ENCODE results near the gene SMIM32.

Gene SMIM32

DNA sequence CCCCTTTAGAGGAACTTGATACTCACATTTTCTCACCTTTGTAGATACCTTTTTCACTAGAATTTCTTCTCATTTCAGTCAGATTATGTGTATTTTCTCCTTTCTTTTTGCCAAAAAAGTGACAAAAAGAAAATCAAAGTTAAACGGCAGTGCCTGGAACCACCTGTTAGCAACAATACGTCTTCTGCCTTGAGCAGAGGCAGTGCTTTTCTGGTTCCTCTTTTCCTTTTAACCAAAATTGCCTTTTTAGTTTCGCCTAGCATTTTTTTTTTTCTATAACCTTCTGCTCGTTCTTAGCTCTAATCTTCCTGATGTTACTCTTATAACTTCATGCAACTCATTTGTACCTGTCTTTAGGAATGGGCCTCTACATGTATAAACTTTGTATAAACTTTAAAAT lies 26.1 kb downstream of the SMIM32 start:
- Histone ChIP-seq H3K9me3 (ENCODE audit: control insufficient read depth, low read length) (no peaks in the 10 kb centered on the region), H3K9ac (ENCODE audit: low read length) (no peak overlapping the region), H3K27me3 (ENCODE audit: control insufficient read depth, insufficient read depth, low read length) (no peaks in the 10 kb centered on the region), H3K4me1 (ENCODE audit: control insufficient read depth, insufficient read depth, low read length) (no peaks in the 10 kb centered on the region), H3K4me3 (ENCODE audit: low read length) (no peak overlapping the region), H3K36me3 (ENCODE audit: control insufficient read depth, insufficient read depth, low read length) (no peaks in the 10 kb centered on the region)

DNA sequence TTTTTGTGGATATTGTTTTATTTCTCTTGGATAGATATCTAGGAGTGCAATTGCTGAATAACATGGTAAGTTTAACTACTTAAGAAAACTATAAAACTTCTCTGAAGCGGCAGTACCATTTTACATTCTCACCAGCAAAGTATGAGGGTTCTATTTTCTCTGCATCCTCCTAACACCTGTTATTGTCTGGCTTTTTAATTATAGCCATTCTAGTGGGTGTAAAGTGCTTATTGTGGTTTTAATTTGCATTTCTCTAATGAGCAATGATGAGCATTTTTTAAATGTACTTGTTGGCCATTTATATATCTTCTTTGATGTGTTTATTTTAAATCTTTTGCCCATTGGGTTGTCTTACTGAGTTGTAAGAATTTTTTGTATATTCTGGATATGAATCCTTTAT lies 28.7 kb downstream of the SMIM32 start:
- Histone ChIP-seq H3K4me3 (ENCODE audit: low read length) (no peak overlapping the region), H3K36me3 (ENCODE audit: control insufficient read depth, insufficient read depth, low read length) (no peaks in the 10 kb centered on the region), H3K27me3 (ENCODE audit: control insufficient read depth, insufficient read depth, low read length) (no peaks in the 10 kb centered on the region), H3K4me1 (ENCODE audit: control insufficient read depth, insufficient read depth, low read length) (no peaks in the 10 kb centered on the region), H3K9ac (ENCODE audit: low read length) (no peak overlapping the region), H3K9me3 (ENCODE audit: control insufficient read depth, low read length) (no peaks in the 10 kb centered on the region)

DNA sequence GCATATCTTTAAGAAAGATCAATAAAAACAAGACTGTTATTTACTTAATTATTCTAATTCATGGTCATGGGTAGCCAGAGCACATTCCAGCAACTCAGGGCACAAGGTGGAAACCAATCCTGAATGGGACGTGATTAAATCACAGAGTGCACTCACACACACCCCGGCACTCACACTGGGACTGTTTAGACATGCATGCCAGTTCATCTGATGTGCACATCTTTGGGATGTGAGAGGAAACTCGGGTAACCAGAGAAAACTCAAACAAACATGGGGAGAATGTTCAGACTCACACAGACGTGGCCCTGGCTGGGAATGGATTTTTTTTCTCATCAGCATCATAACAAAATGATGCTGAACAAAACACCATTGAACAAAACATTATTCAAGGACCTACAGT lies 31.0 kb downstream of the SMIM32 start:
- Histone ChIP-seq H3K9ac (ENCODE audit: low read length) (no peak overlapping the region), H3K4me3 (ENCODE audit: low read length) (no peak overlapping the region), H3K36me3 (ENCODE audit: control insufficient read depth, insufficient read depth, low read length) (no peaks in the 10 kb centered on the region), H3K9me3 (ENCODE audit: control insufficient read depth, low read length) (no peaks in the 10 kb centered on the region), H3K27me3 (ENCODE audit: control insufficient read depth, insufficient read depth, low read length) (no peaks in the 10 kb centered on the region), H3K4me1 (ENCODE audit: control insufficient read depth, insufficient read depth, low read length) (no peaks in the 10 kb centered on the region)

DNA sequence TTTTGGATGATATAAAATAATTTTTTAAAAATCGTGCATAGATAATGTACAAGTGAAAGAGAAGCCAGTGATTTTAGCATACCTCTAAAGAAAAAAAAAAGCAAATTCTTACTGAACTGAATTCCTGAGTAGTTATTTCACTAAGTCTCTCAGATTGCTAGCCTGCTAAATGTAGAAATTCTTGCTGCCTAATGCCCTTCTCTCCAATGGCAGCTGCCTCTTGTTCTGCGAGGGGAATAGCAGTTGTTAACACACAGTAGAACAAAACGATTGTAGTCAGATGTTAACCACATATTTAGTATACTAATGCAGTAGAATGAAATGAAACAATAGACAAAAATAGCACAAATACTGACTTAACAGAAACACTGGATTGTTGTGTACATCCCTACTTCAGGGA lies 33.5 kb downstream of the SMIM32 start:
- Histone ChIP-seq H3K4me3 (ENCODE audit: low read length) (no peak overlapping the region), H3K9ac (ENCODE audit: low read length) (no peak overlapping the region), H3K9me3 (ENCODE audit: control insufficient read depth, low read length) (no peaks in the 10 kb centered on the region), H3K36me3 (ENCODE audit: control insufficient read depth, insufficient read depth, low read length) (no peaks in the 10 kb centered on the region), H3K4me1 (ENCODE audit: control insufficient read depth, insufficient read depth, low read length) (peaks cover 8% of the 10 kb centered on the region), H3K27me3 (ENCODE audit: control insufficient read depth, insufficient read depth, low read length) (no peaks in the 10 kb centered on the region)

DNA sequence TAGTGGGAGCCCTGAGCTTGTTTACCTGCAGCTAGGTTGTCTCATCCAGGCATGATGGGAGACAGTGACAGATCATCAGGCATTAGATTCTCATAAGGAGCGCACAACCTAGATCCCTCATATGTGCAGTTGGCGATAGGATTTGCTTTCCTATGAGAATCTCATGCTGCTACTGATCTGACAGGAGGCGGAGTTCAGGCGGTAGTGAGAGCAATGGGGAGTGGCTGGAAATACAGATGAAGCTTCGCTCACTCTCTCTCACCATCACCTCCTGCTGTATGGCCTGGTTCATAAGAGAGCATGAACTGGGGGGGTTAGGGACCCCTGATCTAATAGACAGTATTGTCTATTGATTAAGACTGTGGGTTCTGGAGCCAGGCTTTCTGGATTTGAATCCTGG lies 35.4 kb downstream of the SMIM32 start:
- Histone ChIP-seq H3K9ac (ENCODE audit: low read length) (no peak overlapping the region), H3K4me3 (ENCODE audit: low read length) (no peak overlapping the region), H3K4me1 (ENCODE audit: control insufficient read depth, insufficient read depth, low read length) (peaks cover 8% of the 10 kb centered on the region), H3K9me3 (ENCODE audit: control insufficient read depth, low read length) (no peaks in the 10 kb centered on the region), H3K36me3 (ENCODE audit: control insufficient read depth, insufficient read depth, low read length) (no peaks in the 10 kb centered on the region), H3K27me3 (ENCODE audit: control insufficient read depth, insufficient read depth, low read length) (no peaks in the 10 kb centered on the region)

DNA sequence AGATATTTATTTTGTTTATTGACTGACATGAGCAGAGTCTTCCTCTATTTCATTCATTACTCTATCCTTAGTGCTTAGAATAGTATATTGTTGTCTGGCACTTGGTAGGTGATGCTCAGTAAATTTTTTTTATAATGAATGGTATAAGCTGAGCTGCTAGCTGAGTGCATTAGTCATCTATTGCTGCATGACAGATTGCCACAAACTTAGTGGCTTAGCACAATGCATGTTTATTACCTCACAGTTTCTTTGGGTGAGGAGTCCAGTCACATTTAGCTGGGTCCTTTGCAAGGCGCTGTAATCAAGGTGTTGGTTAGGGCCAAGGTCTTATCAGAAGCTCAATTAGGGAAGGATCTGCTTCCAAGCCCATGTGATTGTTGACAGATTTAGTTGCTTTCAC lies 37.2 kb downstream of the SMIM32 start:
- peaks cover 8% of the 10 kb centered on the region for H3K4me1 ChIP-seq (ENCODE audit: control insufficient read depth, insufficient read depth, low read length)
- no peaks in the 10 kb centered on the region for H3K27me3 ChIP-seq (ENCODE audit: control insufficient read depth, insufficient read depth, low read length)
- no peaks in the 10 kb centered on the region for H3K9me3 ChIP-seq (ENCODE audit: control insufficient read depth, low read length)
- H3K4me3 ChIP-seq (ENCODE audit: low read length), result no peak overlapping the region
- H3K36me3 ChIP-seq (ENCODE audit: control insufficient read depth, insufficient read depth, low read length), result no peaks in the 10 kb centered on the region
- no peak overlapping the region for H3K9ac ChIP-seq (ENCODE audit: low read length)

DNA sequence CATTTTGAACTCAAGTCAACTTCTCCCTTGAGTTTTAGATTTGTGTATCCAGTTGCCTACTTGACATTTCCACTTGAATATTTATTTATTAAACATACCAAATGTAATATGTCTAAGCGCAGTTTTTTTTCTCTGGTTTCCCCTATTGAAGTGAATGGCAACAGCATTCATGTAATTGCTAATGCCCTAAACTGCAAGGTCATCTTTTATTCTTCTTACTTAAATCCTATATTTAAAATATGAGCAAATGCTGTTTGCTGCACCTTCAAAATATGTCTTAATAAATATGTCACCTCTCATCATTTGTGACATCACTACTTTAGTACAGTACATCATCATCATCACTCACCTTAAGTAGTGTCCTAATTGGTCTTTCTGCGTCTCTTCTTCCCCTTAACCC lies 37.9 kb downstream of the SMIM32 start:
- no peaks in the 10 kb centered on the region for H3K9me3 ChIP-seq (ENCODE audit: control insufficient read depth, low read length)
- no peak overlapping the region for H3K4me3 ChIP-seq (ENCODE audit: low read length)
- H3K4me1 ChIP-seq (ENCODE audit: control insufficient read depth, insufficient read depth, low read length), result peaks cover 8% of the 10 kb centered on the region
- H3K27me3 ChIP-seq (ENCODE audit: control insufficient read depth, insufficient read depth, low read length), result no peaks in the 10 kb centered on the region
- no peak overlapping the region for H3K9ac ChIP-seq (ENCODE audit: low read length)
- H3K36me3 ChIP-seq (ENCODE audit: control insufficient read depth, insufficient read depth, low read length), result no peaks in the 10 kb centered on the region

DNA sequence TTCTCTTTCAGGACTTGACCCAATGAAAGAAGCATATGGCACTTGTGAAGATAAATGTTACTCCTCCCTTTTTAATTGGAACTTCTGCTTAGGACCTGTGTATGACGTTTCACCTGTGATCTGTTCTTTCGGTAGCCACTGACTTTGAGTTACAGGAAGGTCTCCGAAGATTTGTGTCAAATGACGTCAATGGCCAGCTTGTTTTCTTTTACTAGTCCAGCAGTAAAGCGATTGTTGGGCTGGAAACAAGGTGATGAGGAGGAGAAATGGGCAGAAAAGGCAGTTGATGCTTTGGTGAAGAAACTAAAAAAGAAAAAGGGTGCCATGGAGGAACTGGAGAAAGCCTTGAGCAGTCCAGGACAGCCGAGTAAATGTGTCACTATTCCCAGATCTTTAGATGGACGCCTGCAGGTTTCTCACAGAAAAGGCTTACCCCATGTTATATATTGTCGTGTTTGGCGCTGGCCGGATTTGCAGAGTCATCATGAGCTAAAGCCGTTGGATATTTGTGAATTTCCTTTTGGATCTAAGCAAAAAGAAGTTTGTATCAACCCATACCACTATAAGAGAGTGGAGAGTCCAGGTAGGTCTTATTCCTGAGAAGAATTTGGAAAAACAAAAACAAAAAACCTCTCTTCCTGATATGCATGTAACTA lies 39.3 kb downstream of the SMIM32 start:
- Histone ChIP-seq H3K9ac (ENCODE audit: low read length) (no peak overlapping the region), H3K27me3 (ENCODE audit: control insufficient read depth, insufficient read depth, low read length) (no peaks in the 10 kb centered on the region), H3K9me3 (ENCODE audit: control insufficient read depth, low read length) (no peaks in the 10 kb centered on the region), H3K4me1 (ENCODE audit: control insufficient read depth, insufficient read depth, low read length) (peaks cover 8% of the 10 kb centered on the region), H3K36me3 (ENCODE audit: control insufficient read depth, insufficient read depth, low read length) (no peaks in the 10 kb centered on the region), H3K4me3 (ENCODE audit: low read length) (no peak overlapping the region)

DNA sequence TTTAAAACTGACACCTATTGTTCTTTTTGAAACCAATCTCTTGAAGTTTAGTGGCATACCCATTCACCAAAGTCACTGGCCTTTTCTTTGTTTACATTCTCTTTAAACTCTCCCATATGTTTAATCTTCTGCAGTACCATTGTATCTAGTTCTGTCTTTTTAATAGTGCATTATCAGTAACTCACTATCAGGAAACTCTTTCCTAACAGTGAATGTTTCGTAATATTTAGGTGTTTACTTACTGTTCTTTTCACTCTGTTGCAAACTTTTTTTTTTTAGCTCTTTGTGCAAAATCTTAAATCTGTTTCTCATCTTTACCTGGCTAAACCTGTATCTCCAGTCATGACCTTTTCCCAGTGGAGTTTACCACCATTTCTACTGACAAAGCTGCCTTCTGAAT lies 43.1 kb downstream of the SMIM32 start:
- Histone ChIP-seq H3K9ac (ENCODE audit: low read length) (no peak overlapping the region), H3K4me1 (ENCODE audit: control insufficient read depth, insufficient read depth, low read length) (no peaks in the 10 kb centered on the region)

DNA sequence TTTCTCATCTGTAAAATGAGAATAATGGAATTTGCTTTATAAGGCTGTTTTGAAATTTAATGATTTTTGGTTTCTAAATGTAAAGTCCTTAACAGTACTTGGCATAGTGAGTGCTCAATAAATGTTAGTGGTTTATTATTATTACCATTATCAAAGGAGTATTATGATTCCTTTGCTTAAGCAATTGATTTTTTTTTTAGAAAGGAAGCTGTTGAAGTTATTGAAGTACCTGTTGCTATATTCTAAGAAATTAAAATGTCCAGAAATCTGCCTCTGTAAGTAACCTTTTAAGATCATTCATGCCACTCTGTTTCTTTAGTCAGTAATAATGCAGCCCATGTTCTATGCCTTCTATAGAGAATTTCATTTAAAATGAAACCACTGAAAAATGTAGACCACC lies 45.3 kb downstream of the SMIM32 start:
- peaks cover 3% of the 10 kb centered on the region for H3K4me1 ChIP-seq (ENCODE audit: control insufficient read depth, insufficient read depth, low read length)
- H3K27me3 ChIP-seq (ENCODE audit: control insufficient read depth, insufficient read depth, low read length), result no peaks in the 10 kb centered on the region
- H3K9me3 ChIP-seq (ENCODE audit: control insufficient read depth, low read length), result no peaks in the 10 kb centered on the region
- no peak overlapping the region for H3K4me3 ChIP-seq (ENCODE audit: low read length)
- H3K36me3 ChIP-seq (ENCODE audit: control insufficient read depth, insufficient read depth, low read length), result no peaks in the 10 kb centered on the region
- H3K9ac ChIP-seq (ENCODE audit: low read length), result no peak overlapping the region

More for the DNA sequence above, 43.1 kb downstream of the SMIM32 start:
- Histone ChIP-seq H3K36me3 (ENCODE audit: control insufficient read depth, insufficient read depth, low read length) (no peaks in the 10 kb centered on the region), H3K27me3 (ENCODE audit: control insufficient read depth, insufficient read depth, low read length) (no peaks in the 10 kb centered on the region), H3K4me3 (ENCODE audit: low read length) (no peak overlapping the region), H3K9me3 (ENCODE audit: control insufficient read depth, low read length) (no peaks in the 10 kb centered on the region)

DNA sequence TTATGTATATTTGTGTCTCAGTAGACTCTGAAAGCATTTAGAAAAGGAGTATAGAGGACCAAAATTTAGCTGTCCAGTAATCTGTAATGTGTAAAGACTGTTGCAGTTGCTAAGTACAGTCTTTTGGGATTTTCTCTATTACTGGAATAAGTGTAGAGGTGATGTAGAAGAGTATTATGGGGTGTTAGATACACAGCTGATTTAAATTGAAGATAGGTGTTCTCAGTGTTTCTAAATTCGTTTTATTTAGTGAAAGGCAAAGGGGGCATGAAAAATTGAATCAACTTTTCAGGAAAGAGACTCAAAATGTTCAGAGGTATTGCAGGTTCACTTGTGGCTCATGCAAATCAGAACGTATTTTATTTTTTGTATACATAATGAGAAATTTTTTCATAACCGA lies 46.8 kb downstream of the SMIM32 start:
- Histone ChIP-seq H3K9me3 (ENCODE audit: control insufficient read depth, low read length) (no peaks in the 10 kb centered on the region), H3K4me3 (ENCODE audit: low read length) (no peak overlapping the region), H3K9ac (ENCODE audit: low read length) (no peak overlapping the region), H3K4me1 (ENCODE audit: control insufficient read depth, insufficient read depth, low read length) (peaks cover 3% of the 10 kb centered on the region), H3K27me3 (ENCODE audit: control insufficient read depth, insufficient read depth, low read length) (no peaks in the 10 kb centered on the region), H3K36me3 (ENCODE audit: control insufficient read depth, insufficient read depth, low read length) (no peaks in the 10 kb centered on the region)

DNA sequence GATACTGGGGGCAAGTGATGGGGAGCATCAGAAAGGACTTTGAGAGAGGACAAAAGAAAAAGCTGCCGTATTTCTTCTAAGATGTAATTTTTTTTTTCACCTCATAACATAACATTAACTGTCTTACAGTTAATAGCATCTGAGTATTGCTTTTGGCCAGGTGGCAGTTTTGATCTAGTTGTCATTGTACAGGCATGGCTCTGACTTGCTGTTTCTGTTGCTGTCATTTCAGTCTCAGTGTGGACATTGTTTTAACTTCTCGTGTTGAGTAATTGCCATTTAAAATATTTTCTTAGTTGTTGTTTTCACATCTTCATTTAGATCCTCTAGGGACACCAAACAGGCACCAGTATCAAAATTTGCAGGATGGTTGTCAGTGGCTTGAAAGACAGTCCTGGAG lies 47.9 kb downstream of the SMIM32 start:
- H3K27me3 ChIP-seq (ENCODE audit: control insufficient read depth, insufficient read depth, low read length), result no peaks in the 10 kb centered on the region
- no peak overlapping the region for H3K9ac ChIP-seq (ENCODE audit: low read length)
- H3K4me3 ChIP-seq (ENCODE audit: low read length), result no peak overlapping the region
- H3K36me3 ChIP-seq (ENCODE audit: control insufficient read depth, insufficient read depth, low read length), result no peaks in the 10 kb centered on the region
- no peaks in the 10 kb centered on the region for H3K9me3 ChIP-seq (ENCODE audit: control insufficient read depth, low read length)
- H3K4me1 ChIP-seq (ENCODE audit: control insufficient read depth, insufficient read depth, low read length), result peaks cover 3% of the 10 kb centered on the region

DNA sequence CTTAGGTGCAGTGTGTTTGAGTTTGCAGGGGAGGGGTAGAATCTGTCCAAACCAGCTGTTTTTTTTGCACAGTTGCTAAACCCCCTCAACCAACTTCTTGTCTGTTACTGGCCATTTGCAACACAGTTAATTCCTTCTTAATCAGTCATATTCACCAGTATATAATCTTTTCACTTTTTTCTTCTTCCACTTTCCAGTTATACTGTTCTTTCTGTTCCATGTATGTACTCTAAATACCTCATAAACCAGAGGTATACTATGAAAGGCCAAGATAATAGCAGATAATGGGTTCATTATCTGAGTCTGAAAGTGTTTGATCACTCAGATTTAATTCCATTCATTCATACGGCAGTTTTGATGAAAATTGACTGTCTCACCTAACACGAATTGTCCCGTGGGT lies 49.2 kb downstream of the SMIM32 start:
- Histone ChIP-seq H3K27me3 (ENCODE audit: control insufficient read depth, insufficient read depth, low read length) (no peaks in the 10 kb centered on the region), H3K9ac (ENCODE audit: low read length) (no peak overlapping the region), H3K9me3 (ENCODE audit: control insufficient read depth, low read length) (no peaks in the 10 kb centered on the region), H3K4me1 (ENCODE audit: control insufficient read depth, insufficient read depth, low read length) (peaks cover 3% of the 10 kb centered on the region), H3K4me3 (ENCODE audit: low read length) (no peak overlapping the region), H3K36me3 (ENCODE audit: control insufficient read depth, insufficient read depth, low read length) (no peaks in the 10 kb centered on the region)
